ENCODE measurements around the gene ASB2.

DNA sequence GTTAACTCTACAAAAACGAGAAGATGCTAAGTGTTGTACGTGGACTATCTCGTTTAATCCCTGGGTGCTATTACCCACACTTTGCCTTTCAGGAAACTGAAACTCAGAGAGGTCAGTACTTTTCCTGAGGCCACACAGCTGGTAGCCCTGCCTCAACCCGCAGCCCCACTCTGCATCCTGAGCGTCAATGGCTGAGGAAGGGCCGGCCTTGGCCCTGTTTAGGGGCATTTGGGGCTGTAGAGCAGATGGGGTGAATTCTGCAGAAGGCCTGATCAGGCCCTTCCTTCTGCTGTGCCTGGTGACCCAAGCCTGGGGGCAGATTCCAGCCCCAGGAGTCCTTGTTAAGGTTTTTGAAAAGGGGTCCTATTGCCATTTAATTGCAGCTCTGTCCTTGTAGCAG is 17.0 kb upstream of the ASB2 start:
- TF ChIP-seq, protein P1, sequence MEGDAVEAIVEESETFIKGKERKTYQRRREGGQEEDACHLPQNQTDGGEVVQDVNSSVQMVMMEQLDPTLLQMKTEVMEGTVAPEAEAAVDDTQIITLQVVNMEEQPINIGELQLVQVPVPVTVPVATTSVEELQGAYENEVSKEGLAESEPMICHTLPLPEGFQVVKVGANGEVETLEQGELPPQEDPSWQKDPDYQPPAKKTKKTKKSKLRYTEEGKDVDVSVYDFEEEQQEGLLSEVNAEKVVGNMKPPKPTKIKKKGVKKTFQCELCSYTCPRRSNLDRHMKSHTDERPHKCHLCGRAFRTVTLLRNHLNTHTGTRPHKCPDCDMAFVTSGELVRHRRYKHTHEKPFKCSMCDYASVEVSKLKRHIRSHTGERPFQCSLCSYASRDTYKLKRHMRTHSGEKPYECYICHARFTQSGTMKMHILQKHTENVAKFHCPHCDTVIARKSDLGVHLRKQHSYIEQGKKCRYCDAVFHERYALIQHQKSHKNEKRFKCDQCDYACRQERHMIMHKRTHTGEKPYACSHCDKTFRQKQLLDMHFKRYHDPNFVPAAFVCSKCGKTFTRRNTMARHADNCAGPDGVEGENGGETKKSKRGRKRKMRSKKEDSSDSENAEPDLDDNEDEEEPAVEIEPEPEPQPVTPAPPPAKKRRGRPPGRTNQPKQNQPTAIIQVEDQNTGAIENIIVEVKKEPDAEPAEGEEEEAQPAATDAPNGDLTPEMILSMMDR (IDR thresholded peaks at IDR 0.05; ENCODE audit: low read depth, low read length, poor library complexity, severe bottlenecking): no peak
- TF ChIP-seq EZH2phosphoT487 (IDR thresholded peaks at IDR 0.05; ENCODE audit: borderline replicate concordance, low read length): no peak

All from DOHH2 (cell line).